ENCODE data around the gene PAK5. TPM values are rescaled to one million over a fixed set of nuclear protein-coding genes. Genes with fewer than 3 reads are reported as not detected.

Gene PAK5
- polyA plus RNA-seq, 1 donor (not counting 4 experiments of a cell fraction or from before 2014, with no cell fraction given): not detected

GRCh38 chr20:9736373-9736772 lies 102.5 kb downstream of the PAK5 start:
- H3K4me2 ChIP-seq (ENCODE audit: control insufficient read depth, extremely low read depth, insufficient read depth, low read depth, low read length): no peak overlapping the region
- no peak overlapping the region for H3K9ac ChIP-seq (ENCODE audit: control insufficient read depth, extremely low read depth, insufficient read depth, low read length)
- no peak for TF ChIP-seq CTCF (optimal IDR thresholded peaks at IDR 0.05 in 1 of 3, IDR thresholded peaks at IDR 0.05 in 1 of 3, conservative IDR thresholded peaks at IDR 0.05 in 1 of 3; ENCODE audit: extremely low read depth in 1 of 3, insufficient read depth in 2 of 3, low read length in 3 of 3)
- dilution Hi-C loops (cut with MboI; ENCODE audit: extremely low pct_ligation_motif_present, low sequenced_read_pairs): no loop called here
- H4K20me1 ChIP-seq (ENCODE audit: control insufficient read depth, extremely low read depth, insufficient read depth, low read length): no peaks in the 10 kb centered on the region
- DNase-seq (ENCODE audit: low read depth, low spot score) (no peak), FAIRE-seq (no peak)
- no peaks in the 10 kb centered on the region for H3K9me1 ChIP-seq (ENCODE audit: control insufficient read depth, extremely low read depth, insufficient read depth, low read length)
- no peaks in the 10 kb centered on the region for H3K4me1 ChIP-seq (ENCODE audit: control insufficient read depth, extremely low read depth, insufficient read depth, low read length)
- H2AFZ ChIP-seq (ENCODE audit: control insufficient read depth, low read length): no peak overlapping the region
- no peak overlapping the region for H3K27ac ChIP-seq (ENCODE audit: control insufficient read depth, insufficient read depth, low read length)
- no peaks in the 10 kb centered on the region for H3K27me3 ChIP-seq (ENCODE audit: control insufficient read depth, extremely low read depth, insufficient read depth, low read length)
- no peaks in the 10 kb centered on the region for H3K36me3 ChIP-seq (ENCODE audit: control insufficient read depth in 2 of 2, extremely low read depth in 1 of 2, insufficient read depth in 2 of 2, low read length in 2 of 2)
- H3K79me2 ChIP-seq (ENCODE audit: control insufficient read depth, insufficient read depth, low read length): no peaks in the 10 kb centered on the region
- H3K9me3 ChIP-seq (ENCODE audit: control insufficient read depth, low read depth, low read length): no peaks in the 10 kb centered on the region
- H3K4me3 ChIP-seq (ENCODE audit: control insufficient read depth in 2 of 3, extremely low read depth in 1 of 3, insufficient read depth in 2 of 3, low read depth in 1 of 3, low read length in 3 of 3): no peak overlapping the region

GRCh38 chr20:9723501-9724202 lies 115.2 kb downstream of the PAK5 start:
- DNase-seq (ENCODE audit: low read depth, low spot score): no peak
- no peak overlapping the region for H3K4me3 ChIP-seq (ENCODE audit: control insufficient read depth in 2 of 3, extremely low read depth in 1 of 3, insufficient read depth in 2 of 3, low read depth in 1 of 3, low read length in 3 of 3)

More at GRCh38 chr20:9723501-9724202, 115.2 kb downstream of the PAK5 start:
- no peak for TF ChIP-seq EZH2 (IDR thresholded peaks at IDR 0.05; ENCODE audit: low read length)
- no peak for TF ChIP-seq CTCF (optimal IDR thresholded peaks at IDR 0.05 in 1 of 3, IDR thresholded peaks at IDR 0.05 in 1 of 3, conservative IDR thresholded peaks at IDR 0.05 in 1 of 3; ENCODE audit: extremely low read depth in 1 of 3, insufficient read depth in 2 of 3, low read length in 3 of 3)
- no peaks in the 10 kb centered on the region for H4K20me1 ChIP-seq (ENCODE audit: control insufficient read depth, extremely low read depth, insufficient read depth, low read length)
- H3K27ac ChIP-seq (ENCODE audit: control insufficient read depth, insufficient read depth, low read length): no peak overlapping the region
- no peak for FAIRE-seq
- H3K27me3 ChIP-seq (ENCODE audit: control insufficient read depth, extremely low read depth, insufficient read depth, low read length): no peaks in the 10 kb centered on the region
- dilution Hi-C loops (cut with MboI; ENCODE audit: extremely low pct_ligation_motif_present, low sequenced_read_pairs): no loop called here
- no peaks in the 10 kb centered on the region for H3K4me1 ChIP-seq (ENCODE audit: control insufficient read depth, extremely low read depth, insufficient read depth, low read length)
- no peak overlapping the region for H3K4me2 ChIP-seq (ENCODE audit: control insufficient read depth, extremely low read depth, insufficient read depth, low read depth, low read length)
- H3K9me1 ChIP-seq (ENCODE audit: control insufficient read depth, extremely low read depth, insufficient read depth, low read length): no peaks in the 10 kb centered on the region
- H3K36me3 ChIP-seq (ENCODE audit: control insufficient read depth in 2 of 2, extremely low read depth in 1 of 2, insufficient read depth in 2 of 2, low read length in 2 of 2): no peaks in the 10 kb centered on the region
- no peaks in the 10 kb centered on the region for H3K9me3 ChIP-seq (ENCODE audit: control insufficient read depth, low read depth, low read length)
- no peaks in the 10 kb centered on the region for H3K79me2 ChIP-seq (ENCODE audit: control insufficient read depth, insufficient read depth, low read length)
- H2AFZ ChIP-seq (ENCODE audit: control insufficient read depth, low read length): no peak overlapping the region
- H3K9ac ChIP-seq (ENCODE audit: control insufficient read depth, extremely low read depth, insufficient read depth, low read length): no peak overlapping the region
